Aorta (tissue), 5 donors: ENCODE measurements around the gene RWDD3. TPM values are rescaled to one million over a fixed set of nuclear protein-coding genes. Genes with fewer than 3 reads are reported as not detected.

Source experiments
- ATAC-seq: fragments of 200-7000 bp; cut with Tn5 transposase; one replicate; pipeline ENCODE4 v1.9.1; 2022; ENCODE audit warnings: moderate library complexity; ENCODE audit not compliant: low FRiP score
- DNase-seq, 2 donors: peaks; one replicate each; pipeline ENCODE4 v3.0.0-alpha.2; 2020
- H3K27ac ChIP-seq, 2 donors: one replicate each; pipeline ENCODE4 v1.5.1; 2013; ENCODE audit warnings: low read length in 2 of 2, mild to moderate bottlenecking in 2 of 2, moderate library complexity in 2 of 2, control low read depth in 1 of 2, inconsistent platforms in 1 of 2, low read depth in 1 of 2
- H3K27me3 ChIP-seq, 2 donors: one replicate each; pipeline ENCODE4 v1.6.1; 2013; ENCODE audit warnings: control low read depth in 1 of 2, low read length in 1 of 2, mild to moderate bottlenecking in 1 of 2, moderate library complexity in 1 of 2; ENCODE audit not compliant: insufficient read depth in 2 of 2, control insufficient read depth in 1 of 2
- H3K36me3 ChIP-seq, 2 donors: one replicate each; pipeline ENCODE4 v1.6.1; 2013; ENCODE audit warnings: control low read depth in 1 of 2, low read length in 1 of 2, mild to moderate bottlenecking in 1 of 2; ENCODE audit not compliant: insufficient read depth in 2 of 2, control insufficient read depth in 1 of 2
- H3K4me1 ChIP-seq, 2 donors: one replicate each; pipeline ENCODE4 v1.6.1; 2013; ENCODE audit warnings: low read length in 2 of 2, control low read depth in 1 of 2, mild to moderate bottlenecking in 1 of 2, moderate library complexity in 1 of 2; ENCODE audit not compliant: insufficient read depth in 2 of 2, control insufficient read depth in 1 of 2
- H3K4me3 ChIP-seq, 2 donors: one replicate each; pipeline ENCODE4 v1.5.1; 2013; ENCODE audit warnings: low read length in 2 of 2, control low read depth in 1 of 2, mild to moderate bottlenecking in 1 of 2
- H3K9me3 ChIP-seq: one replicate; pipeline ENCODE4 v1.6.1; 2013; ENCODE audit warnings: mild to moderate bottlenecking, low read length; ENCODE audit not compliant: control insufficient read depth
- WGBS, 2 donors: extraction: QIAGEN DNeasy Blood & Tissue Kit; methylation state at CpG; one replicate each; pipeline ENCODE4 v1.1.7; 2013; 5-methylcytosine and 5-hydroxymethylcytosine counted together
- intact Hi-C, 2 donors: fragments of 100-400 bp; cut with DNase I; formaldehyde crosslinking; loops; one replicate each; pipeline versions ENCODE4 v1.14.2 to v1.15.0; 2022
- polyA plus RNA-seq, 2 donors: library from polyadenylated mRNA; stranded (reverse); fragments of 200-250 nt; gene quantifications; one replicate each; pipeline ENCODE4 v1.2.3, GENCODE V29; 2013
- total RNA-seq, 2 donors: library from RNA; stranded (reverse); fragmentation: NEBNext Ultra II Directional; extraction: Animal tissue kit (Norgen Biotek cat#: 25700); gene quantifications; one replicate each; pipeline ENCODE4 v1.2.1, GENCODE V29; 2021
- donor health status: healthy with polysubstance abuse.
- donor health status: Bipolar disorder and iron deficiency.
- donor health status: DM: no; HTN: no; CAD: no.
- donor health status: DM: no; HTN: no; CAD: no.
- donor health status: DM: yes; HTN: yes; CAD: no.

RWDD3 gene
- total and polyA plus RNA-seq, 4 donors = 16.7 to 25.5 (median 20.8) TPM

DNA sequence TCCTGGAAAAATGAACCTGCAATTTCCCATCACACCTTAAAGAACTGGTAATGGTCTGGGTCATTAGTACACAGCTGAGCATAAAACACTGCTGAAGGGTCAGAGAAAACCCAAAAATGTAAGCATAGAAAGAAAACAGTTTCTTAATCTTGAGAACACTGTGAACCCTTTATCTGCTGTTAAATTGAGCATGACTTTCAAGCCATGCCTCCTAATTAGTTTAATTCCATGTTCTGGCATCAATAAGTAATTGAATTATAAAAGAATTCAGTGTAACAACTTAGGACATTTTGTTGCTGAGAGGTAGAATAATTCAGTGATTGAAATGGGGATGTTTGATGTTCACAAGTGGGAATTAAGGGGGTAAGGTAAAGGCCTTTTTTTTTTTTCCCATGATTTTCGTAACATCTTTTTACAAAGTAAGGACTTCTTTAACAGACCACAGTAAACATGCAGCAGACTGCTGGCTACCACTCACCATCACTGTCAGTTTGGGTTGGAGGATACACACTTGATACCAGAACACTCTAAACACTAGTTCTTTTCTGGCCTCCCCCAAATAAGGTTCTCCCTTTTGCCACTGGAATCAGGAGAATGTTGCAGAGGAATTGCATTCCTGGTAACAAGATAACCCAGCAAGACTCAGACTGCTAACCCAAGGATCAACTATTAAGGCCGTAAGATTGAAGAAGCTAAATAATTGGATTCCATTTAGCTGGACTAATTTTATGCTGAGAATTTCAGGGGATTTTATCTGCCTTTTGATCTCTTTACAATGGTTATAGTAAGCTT is 3.0 kb downstream of the RWDD3 start:
- Histone ChIP-seq H3K9me3 (peaks cover 2% of the 10 kb centered on the region), H3K36me3 (peaks cover 0 to 4% of the 10 kb centered on the region in 2 donors), H3K27ac (no peak overlapping the region), H3K4me3 (no peak overlapping the region), H3K4me1 (peaks cover 3 to 4% of the 10 kb centered on the region in 2 donors), H3K27me3 (no peaks in the 10 kb centered on the region)
- intact Hi-C loops = loop anchor here (10.0 kb wide), 3 partner anchors 122 to 312 kb away; partner anchors contain the start of genes CNN3 (in 1 of the 2) and TLCD4 (in 1 of the 2)
- ATAC-seq (no peak), DNase-seq (no peak)
- 75 to 82% methylated on average over 2 of the region's 2 CpGs for WGBS, 2 donors

GRCh38 chr1:95237981-95238703 is 4.1 kb downstream of the RWDD3 start:
- H3K9me3 ChIP-seq = peaks cover 2% of the 10 kb centered on the region
- H3K36me3 ChIP-seq = peaks cover 0 to 4% of the 10 kb centered on the region in 2 donors
- no peak overlapping the region for H3K4me3 ChIP-seq
- intact Hi-C loops = loop anchor here (10.0 kb wide), 3 partner anchors 123 to 313 kb away; partner anchors contain the start of genes CNN3 (in 1 of the 2) and TLCD4 (in 1 of the 2)
- DNase-seq (no peak), ATAC-seq (no peak)
- H3K4me1 ChIP-seq = peaks cover 3 to 4% of the 10 kb centered on the region in 2 donors
- H3K27me3 ChIP-seq = no peaks in the 10 kb centered on the region
- no peak overlapping the region for H3K27ac ChIP-seq
- WGBS, 2 donors = 53 to 57% methylated on average over 4 of the region's 4 CpGs

- DNase-seq (no peak), ATAC-seq (no peak)
- intact Hi-C loops = no loop called here
- Histone ChIP-seq H3K36me3 (peaks cover 0 to 4% of the 10 kb centered on the region in 2 donors), H3K27me3 (no peaks in the 10 kb centered on the region), H3K27ac (no peak overlapping the region), H3K4me3 (no peak overlapping the region), H3K4me1 (no peaks in the 10 kb centered on the region), H3K9me3 (peaks cover 2% of the 10 kb centered on the region)
- WGBS, 2 donors = 68 to 79% methylated on average over 1 of the region's 1 CpG
These were observed 11.0 kb downstream of the RWDD3 start for GRCh38 chr1:95245029-95245428.

- Histone ChIP-seq H3K27me3 (no peaks in the 10 kb centered on the region), H3K36me3 (no peaks in the 10 kb centered on the region), H3K9me3 (no peaks in the 10 kb centered on the region), H3K4me1 (no peaks in the 10 kb centered on the region), H3K4me3 (no peak overlapping the region), H3K27ac (no peak overlapping the region)
- 73 to 82% methylated on average over 3 of the region's 3 CpGs for WGBS, 2 donors
- no peak for ATAC-seq
- intact Hi-C loops = no loop called here
- no peak for DNase-seq
These were observed 12.5 kb downstream of the RWDD3 start for GRCh38 chr1:95246511-95246910.

GRCh38 chr1:95247607-95248006 is 13.6 kb downstream of the RWDD3 start:
- no peak for ATAC-seq
- WGBS, 2 donors = 91 to 92% methylated on average over 3 of the region's 3 CpGs
- H3K36me3 ChIP-seq = peaks cover 0 to 2% of the 10 kb centered on the region in 2 donors
- H3K27me3 ChIP-seq = no peaks in the 10 kb centered on the region
- no peak for DNase-seq
- intact Hi-C loops = no loop called here
- H3K27ac ChIP-seq = no peak overlapping the region
- no peaks in the 10 kb centered on the region for H3K4me1 ChIP-seq
- H3K4me3 ChIP-seq = no peak overlapping the region
- no peaks in the 10 kb centered on the region for H3K9me3 ChIP-seq

DNA sequence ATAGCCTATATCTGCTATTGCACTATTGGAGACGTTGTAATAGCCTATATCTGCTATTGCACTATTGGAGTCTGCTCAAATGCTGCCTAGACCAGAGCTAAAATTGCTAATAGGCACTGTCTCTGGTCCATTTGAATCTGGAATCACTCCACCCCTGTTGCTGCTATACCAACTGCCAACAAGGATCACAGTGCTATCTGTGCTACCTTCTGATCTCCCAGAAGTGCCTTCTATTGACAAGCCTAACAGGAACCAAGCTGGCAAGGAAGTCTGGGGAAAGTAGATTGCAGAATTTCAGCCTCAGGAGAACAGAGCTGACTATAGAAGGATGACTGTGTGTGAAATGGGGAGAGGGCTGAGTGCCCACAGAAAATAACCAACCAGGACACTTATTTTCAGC is 15.9 kb downstream of the RWDD3 start:
- H3K27me3 ChIP-seq = no peaks in the 10 kb centered on the region
- intact Hi-C loops = no loop called here
- H3K36me3 ChIP-seq = peaks cover 0 to 2% of the 10 kb centered on the region in 2 donors
- no peak overlapping the region for H3K27ac ChIP-seq
- 75 to 79% methylated on average over 1 of the region's 1 CpG for WGBS, 2 donors
- DNase-seq (no peak), ATAC-seq (no peak)
- H3K4me3 ChIP-seq = no peak overlapping the region
- H3K9me3 ChIP-seq = no peaks in the 10 kb centered on the region
- H3K4me1 ChIP-seq = no peaks in the 10 kb centered on the region

GRCh38 chr1:95252422-95252821 is 18.4 kb downstream of the RWDD3 start:
- no peaks in the 10 kb centered on the region for H3K27me3 ChIP-seq

DNA sequence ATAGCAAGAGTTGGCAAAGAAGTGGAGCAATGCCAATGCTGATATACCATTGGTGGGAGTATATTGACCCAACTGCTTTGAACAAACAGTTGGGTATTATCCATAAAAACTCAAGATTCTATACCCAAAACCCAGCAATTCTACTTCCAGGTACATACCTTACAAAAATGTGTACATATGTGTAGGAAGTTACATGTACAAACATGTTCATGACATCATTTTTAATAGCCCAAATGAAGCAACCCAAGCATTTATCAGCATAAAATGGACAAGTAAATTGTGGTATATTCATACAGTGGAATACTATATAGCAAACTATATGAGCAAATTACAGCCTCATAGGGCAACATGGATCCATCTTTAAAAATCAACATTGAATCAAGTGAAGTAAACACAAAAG is 20.9 kb downstream of the RWDD3 start:
- no peak for ATAC-seq
- no peak for DNase-seq
- Histone ChIP-seq H3K9me3 (no peaks in the 10 kb centered on the region), H3K36me3 (peaks cover 0 to 2% of the 10 kb centered on the region in 2 donors), H3K4me1 (no peaks in the 10 kb centered on the region), H3K4me3 (no peak overlapping the region), H3K27ac (no peak overlapping the region), H3K27me3 (no peaks in the 10 kb centered on the region)
- intact Hi-C loops = no loop called here

More at GRCh38 chr1:95252422-95252821, 18.4 kb downstream of the RWDD3 start:
- WGBS, 2 donors = 95 to 98% methylated on average over 4 of the region's 4 CpGs
- H3K9me3 ChIP-seq = no peaks in the 10 kb centered on the region
- H3K4me3 ChIP-seq = no peak overlapping the region
- DNase-seq = no peak
- no peak for ATAC-seq
- H3K27ac ChIP-seq = no peak overlapping the region
- intact Hi-C loops = no loop called here
- no peaks in the 10 kb centered on the region for H3K4me1 ChIP-seq
- H3K36me3 ChIP-seq = peaks cover 0 to 2% of the 10 kb centered on the region in 2 donors
